H1 (cell line): ENCODE results near the gene RTKN2. TPM values are rescaled to one million over a fixed set of nuclear protein-coding genes. Genes with fewer than 3 reads are reported as not detected.

Experiments
- CTCF ChIA-PET: fragments of 300-600 bp; sonication (Branson Sonifier 250); formaldehyde crosslinking; loops from one replicate; lab custom pipeline; 2021; ENCODE audit not compliant: partially characterized antibody; lab: Charles Lee
- POLR2A ChIA-PET: fragments of 300-600 bp; sonication (Branson Sonifier 250); formaldehyde crosslinking; loops from one replicate; lab custom pipeline; 2021; ENCODE audit warnings: inconsistent platforms; ENCODE audit not compliant: partially characterized antibody; lab: Charles Lee
- DNase-seq, 2 experiments: peaks; one replicate each; pipeline versions ENCODE4 v3.0.0 to v3.0.0-alpha.2; 2010 to 2022; ENCODE audit warnings: low spot score in 2 of 2, low read depth in 1 of 2, mixed read lengths in 1 of 2
- FAIRE-seq: peaks from 2 replicates; lab custom pipeline; 2011; peaks lifted over from hg19 to GRCh38; lab: Jason Lieb, UNC
- H2AFZ ChIP-seq: 2 replicates; pipeline ENCODE4 v1.8.1; 2012; ENCODE audit warnings: low read length, inconsistent platforms
- H2AK5ac ChIP-seq: 2 replicates; pipeline ENCODE4 v1.6.1; 2013; ENCODE audit warnings: low read depth, low read length
- H2BK120ac ChIP-seq: replicated peaks from 2 replicates; pipeline ENCODE3; 2013; ENCODE audit warnings: low read depth, low read length, inconsistent platforms
- H2BK12ac ChIP-seq: 2 replicates; pipeline ENCODE4 v1.6.1; 2013; ENCODE audit warnings: low read depth, low read length
- H2BK15ac ChIP-seq: 2 replicates; pipeline ENCODE4 v1.6.1; 2013; ENCODE audit warnings: low read length
- H2BK20ac ChIP-seq: 2 replicates; pipeline ENCODE4 v1.6.1; 2013; ENCODE audit warnings: low read length
- H2BK5ac ChIP-seq: 2 replicates; pipeline ENCODE4 v1.6.1; 2013; ENCODE audit warnings: low read depth, low read length
- H3K14ac ChIP-seq: 2 replicates; pipeline ENCODE4 v1.6.1; 2013; ENCODE audit warnings: inconsistent platforms; ENCODE audit not compliant: insufficient read length
- H3K18ac ChIP-seq: 2 replicates; pipeline ENCODE4 v1.6.1; 2013; ENCODE audit warnings: low read length; ENCODE audit errors: extremely low read depth
- H3K23ac ChIP-seq: 2 replicates; pipeline ENCODE4 v1.6.1; 2013; ENCODE audit warnings: inconsistent platforms; ENCODE audit not compliant: insufficient read length
- H3K23me2 ChIP-seq: 2 replicates; pipeline ENCODE4 v1.6.1; 2013; ENCODE audit warnings: low read depth, low read length
- H3K27ac ChIP-seq: 2 replicates; pipeline ENCODE4 v1.6.1; 2011; ENCODE audit warnings: low read depth, low read length, inconsistent platforms
- H3K27me3 ChIP-seq, 4 experiments: replicated peaks in 1 of 4; 1 replicate in 1 of 4; 2 replicates in 3 of 4; pipeline versions ENCODE4 v1.6.1 to v1.8.1; 2011 to 2013; ENCODE audit warnings: low read length in 3 of 4, mild to moderate bottlenecking in 3 of 4, inconsistent platforms in 2 of 4, mixed read lengths in 2 of 4, moderate library complexity in 1 of 4; ENCODE audit not compliant: control insufficient read depth in 3 of 4, insufficient read depth in 3 of 4; ENCODE audit errors: extremely low read depth in 1 of 4
- H3K36me3 ChIP-seq, 4 experiments: 2 replicates each; pipeline versions ENCODE4 v1.6.1 to v1.8.1; 2011 to 2013; ENCODE audit warnings: mild to moderate bottlenecking in 4 of 4, low read length in 3 of 4, moderate library complexity in 2 of 4, control low read depth in 1 of 4, inconsistent platforms in 1 of 4; ENCODE audit not compliant: insufficient read depth in 4 of 4, control insufficient read depth in 2 of 4
- H3K4ac ChIP-seq: replicated peaks from 2 replicates; pipeline ENCODE3; 2013; ENCODE audit warnings: low read length, low read depth, mixed read lengths, inconsistent platforms; ENCODE audit not compliant: insufficient read length
- H3K4me1 ChIP-seq, 4 experiments: replicated peaks in 1 of 4; 1 replicate in 1 of 4; 2 replicates in 3 of 4; pipeline versions ENCODE4 v1.6.1 to v1.8.1; 2011 to 2013; ENCODE audit warnings: low read length in 3 of 4, inconsistent platforms in 2 of 4, mixed read lengths in 1 of 4; ENCODE audit not compliant: insufficient read depth in 4 of 4, control insufficient read depth in 3 of 4
- H3K4me2 ChIP-seq, 2 experiments: 2 replicates each; pipeline versions ENCODE4 v1.6.1 to v1.8.1; 2011 to 2013; ENCODE audit warnings: low read depth in 2 of 2, low read length in 2 of 2, control low read depth in 1 of 2, inconsistent platforms in 1 of 2, mild to moderate bottlenecking in 1 of 2; ENCODE audit not compliant: insufficient read depth in 1 of 2
- H3K4me3 ChIP-seq, 4 experiments: fragments of 200-600, 300-600 bp in 1 of 4; sonication (generic), shearing (Covaris generic), sonication (Bioruptor Twin) in 1 of 4; 2 replicates each; pipeline versions ENCODE4 v1.5.1 to v1.8.1; 2011 to 2016; ENCODE audit warnings: low read length in 4 of 4, low read depth in 3 of 4, control low read depth in 2 of 4, inconsistent platforms in 2 of 4, mild to moderate bottlenecking in 2 of 4, mixed read lengths in 1 of 4, moderate library complexity in 1 of 4; ENCODE audit not compliant: insufficient read depth in 2 of 4; ENCODE audit errors: extremely low read depth in 1 of 4
- H3K56ac ChIP-seq: replicated peaks from 2 replicates; pipeline ENCODE3; 2013; ENCODE audit warnings: low read depth, mild to moderate bottlenecking, mixed read lengths, low read length, inconsistent platforms; ENCODE audit not compliant: insufficient read length
- H3K79me1 ChIP-seq: 2 replicates; pipeline ENCODE4 v1.6.1; 2013; ENCODE audit warnings: low read depth, low read length, control low read depth
- H3K79me2 ChIP-seq, 2 experiments: 2 replicates each; pipeline versions ENCODE4 v1.6.1 to v1.8.1; 2012 to 2013; ENCODE audit warnings: low read length in 2 of 2, mild to moderate bottlenecking in 2 of 2, inconsistent platforms in 1 of 2; ENCODE audit not compliant: insufficient read depth in 2 of 2, control insufficient read depth in 1 of 2
- H3K9ac ChIP-seq, 4 experiments: replicated peaks in 1 of 4; 1 replicate in 1 of 4; 2 replicates in 3 of 4; pipeline versions ENCODE4 v1.6.1 to v1.8.1; 2011 to 2013; ENCODE audit warnings: low read depth in 3 of 4, low read length in 3 of 4, control low read depth in 2 of 4, mild to moderate bottlenecking in 2 of 4, moderate library complexity in 2 of 4, inconsistent platforms in 1 of 4; ENCODE audit errors: extremely low read depth in 1 of 4
- H3K9me3 ChIP-seq, 2 experiments: 2 replicates each; pipeline versions ENCODE4 v1.6.1 to v1.8.1; 2012 to 2013; ENCODE audit warnings: mild to moderate bottlenecking in 2 of 2, moderate library complexity in 2 of 2, control low read depth in 1 of 2, inconsistent platforms in 1 of 2, low read depth in 1 of 2, low read length in 1 of 2, mixed read lengths in 1 of 2; ENCODE audit not compliant: insufficient read depth in 2 of 2
- H4K20me1 ChIP-seq, 2 experiments: replicated peaks in 1 of 2; 2 replicates each; pipeline versions ENCODE3 to v1.8.1; 2011 to 2013; ENCODE audit warnings: inconsistent platforms in 2 of 2, low read length in 2 of 2, mild to moderate bottlenecking in 1 of 2; ENCODE audit not compliant: insufficient read depth in 2 of 2, control insufficient read depth in 1 of 2
- H4K5ac ChIP-seq: 2 replicates; pipeline ENCODE4 v1.6.1; 2013; ENCODE audit warnings: low read length, low read depth, mixed read lengths, inconsistent platforms; ENCODE audit not compliant: insufficient read length
- H4K8ac ChIP-seq: 2 replicates; pipeline ENCODE4 v1.8.0; 2013; ENCODE audit warnings: mild to moderate bottlenecking, moderate library complexity, low read length, inconsistent platforms; ENCODE audit not compliant: insufficient read depth; ENCODE audit errors: extremely low read depth
- H4K91ac ChIP-seq: replicated peaks from 2 replicates; pipeline ENCODE3; 2013; ENCODE audit warnings: low read length, mixed read lengths, inconsistent platforms; ENCODE audit not compliant: insufficient read length
- BACH1 ChIP-seq: IDR thresholded peaks from 2 replicates; pipeline ENCODE4 v1.6.1; 2012; ENCODE audit warnings: low read length, improper control_type of control experiment
- YY1 ChIP-seq: IDR thresholded peaks from 2 replicates; pipeline ENCODE4 v1.6.1; 2011; ENCODE audit warnings: low read depth, mild to moderate bottlenecking, low read length
- WGBS, 2 experiments: shearing (Covaris generic) in 1 of 2; methylation state at CpG; one replicate each; pipeline versions ENCODE4 v1.1.6 to v1.1.7; 2013 to 2015; ENCODE audit warnings: low lambda C conversion rate in 2 of 2, mixed read lengths in 2 of 2, inconsistent platforms in 1 of 2, low coverage in 1 of 2, missing lambda C conversion rate in 1 of 2; ENCODE audit not compliant: insufficient replicate concordance in 2 of 2, insufficient coverage in 1 of 2, insufficient read length in 1 of 2; ENCODE audit errors: extremely low coverage in 1 of 2, missing lambda C conversion rate in 1 of 2; 5-methylcytosine and 5-hydroxymethylcytosine counted together
- polyA plus RNA-seq, 7 experiments: library from polyadenylated mRNA; depleted of rRNA in 3 of 7; stranded (reverse) in 5 of 7; unstranded in 2 of 7; fragments of >200 nt in 5 of 7; fragments of 200-250 nt in 2 of 7; gene quantifications; 1 replicate in 5 of 7; 2 replicates in 1 of 7; 4 replicates in 1 of 7; pipeline versions ENCODE4 v1.2.1 to v1.2.3, GENCODE V29; 2011 to 2013; ENCODE audit warnings: missing spikeins in 2 of 7, mixed read lengths in 2 of 7
- total RNA-seq: library from RNA; stranded (reverse); fragmentation: NEBNext Ultra II Directional; extraction: Animal tissue kit (Norgen Biotek cat#: 25700); gene quantifications from 2 replicates; pipeline ENCODE4 v1.2.1, GENCODE V29; 2021

The RTKN2 gene
- total and polyA plus RNA-seq, 2 of the 8 experiments (the other 6 are each of a cell fraction or from before 2014, with no cell fraction given), result 5.1 to 24.6 TPM

- H2BK15ac ChIP-seq, result no peak overlapping the region
- no peak overlapping the region for H3K9ac ChIP-seq
- no peak overlapping the region for H2AFZ ChIP-seq
- no peak overlapping the region for H2BK5ac ChIP-seq
- H3K27me3 ChIP-seq, result no peaks in the 10 kb centered on the region; a peak in 1 of 7 replicates
- H4K8ac ChIP-seq, result no peak overlapping the region
- no peak for DNase-seq
- H3K4me2 ChIP-seq, result no peak overlapping the region
- H3K56ac ChIP-seq, result no peak overlapping the region
- H3K36me3 ChIP-seq, result no peaks in the 10 kb centered on the region; a peak in 1 of 8 replicates
- H3K18ac ChIP-seq, result no peak overlapping the region
- CTCF ChIA-PET, result no interaction called here
- no peak for FAIRE-seq
- H3K9me3 ChIP-seq, result no peaks in the 10 kb centered on the region
- H2AK5ac ChIP-seq, result no peak overlapping the region
- no peak overlapping the region for H3K23ac ChIP-seq
- no peak overlapping the region for H3K27ac ChIP-seq
- H2BK120ac ChIP-seq, result no peak overlapping the region
- no peak overlapping the region for H4K91ac ChIP-seq
- POLR2A ChIA-PET, result no interaction called here
- H3K14ac ChIP-seq, result no peak overlapping the region
- H2BK20ac ChIP-seq, result no peak overlapping the region
- H3K4ac ChIP-seq, result no peak overlapping the region
- H3K23me2 ChIP-seq, result peaks cover 4% of the 10 kb centered on the region
- H3K79me2 ChIP-seq, result peaks cover 4 to 28% of the 10 kb centered on the region in 2 experiments; a peak in 3 of 4 replicates
- no peaks in the 10 kb centered on the region for H4K20me1 ChIP-seq
- H3K4me3 ChIP-seq, result no peak overlapping the region
- no peak overlapping the region for H2BK12ac ChIP-seq
- WGBS, 2 experiments, result 75% methylated on average over 4 of the region's 4 CpGs; no CpG with 5 or more reads in 1 of the 2 experiments
- peaks cover 0 to 4% (median 2%) of the 10 kb centered on the region in 4 experiments; a peak in 3 of 7 replicates for H3K4me1 ChIP-seq
- peaks cover 3% of the 10 kb centered on the region; the same call in 1 of the 2 replicates for H3K79me1 ChIP-seq
- no peak overlapping the region for H4K5ac ChIP-seq
- TF ChIP-seq YY1, result no peak
- TF ChIP-seq BACH1, result no peak
These were observed 1.4 kb upstream of the RTKN2 start for GRCh38 chr10:62270020-62270419.
